GM12801 (cell line): ENCODE results near the gene ITIH3.

Experiments used
- CTCF ChIP-seq: IDR thresholded peaks from one replicate; pipeline ENCODE4 v1.5.1; 2011; ENCODE audit warnings: control low read depth; ENCODE audit not compliant: insufficient read length; ENCODE audit errors: extremely low read depth

The ITIH3 gene

GRCh38 chr3:52777127-52777958 lies 17.3 kb upstream of the ITIH3 start, which contains the start of gene ITIH1:
Gene ITIH1, plus strand, starts transcription at chr3:52777599. Its CDS starts 17 bp downstream, at chr3:52777616.
- TF ChIP-seq CTCF = no peak

- TF ChIP-seq CTCF = no peak
These were observed 16.4 kb upstream of the ITIH3 start for GRCh38 chr3:52777959-52778805.

GRCh38 chr3:52779011-52779836 lies 15.4 kb upstream of the ITIH3 start:
- TF ChIP-seq CTCF = no peak

GRCh38 chr3:52779837-52780585 lies 14.6 kb upstream of the ITIH3 start:
- no peak for TF ChIP-seq CTCF

- TF ChIP-seq CTCF = no peak
These were observed 12.9 kb upstream of the ITIH3 start for GRCh38 chr3:52781741-52782140.

GRCh38 chr3:52782412-52783210 lies 12.0 kb upstream of the ITIH3 start:
- no peak for TF ChIP-seq CTCF
